Transverse colon (tissue), 4 donors: ENCODE measurements around the gene EXOSC5. TPM values are rescaled to one million over a fixed set of nuclear protein-coding genes. Genes with fewer than 3 reads are reported as not detected.
A peak's percentile ranks its signal among the peaks of the same experiment; 100 is the strongest.

Experiments used
- DNase-seq: peaks from one replicate; pipeline ENCODE4 v3.0.0-alpha.2; 2019
- H3K27ac ChIP-seq, 4 donors: fragments of 200-600 bp; sonication (generic); 2 replicates each; pipeline ENCODE4 v1.5.1; 2016 to 2018; ENCODE audit warnings: inconsistent platforms in 4 of 4
- H3K27me3 ChIP-seq: fragments of 200-600 bp; sonication (generic); 2 replicates; pipeline ENCODE4 v1.5.1; 2017; ENCODE audit warnings: inconsistent platforms
- H3K36me3 ChIP-seq, 4 donors: fragments of 200-600 bp; sonication (generic); 2 replicates each; pipeline ENCODE4 v1.5.1; 2017 to 2019; ENCODE audit warnings: inconsistent platforms in 4 of 4
- H3K4me1 ChIP-seq, 4 donors: fragments of 200-600 bp; sonication (generic); 2 replicates each; pipeline ENCODE4 v1.5.1; 2017 to 2020; ENCODE audit warnings: inconsistent platforms in 4 of 4
- H3K4me3 ChIP-seq, 4 donors: fragments of 200-600 bp; sonication (generic); 1 replicate in 1 of 4; 2 replicates in 3 of 4; pipeline versions ENCODE4 v1.5.1 to v1.6.1; 2017 to 2019; ENCODE audit warnings: inconsistent platforms in 4 of 4
- H3K9me3 ChIP-seq, 2 donors: fragments of 200-600 bp; sonication (generic); 2 replicates each; pipeline ENCODE4 v1.5.1; 2017 to 2019; ENCODE audit warnings: inconsistent platforms in 2 of 2
- CTCF ChIP-seq, 5 experiments: fragments of 200-600 bp in 3 of 5; fragments of 450-650 bp in 2 of 5; sonication (generic) in 3 of 5; IDR thresholded peaks; 1 replicate in 2 of 5; 2 replicates in 3 of 5; pipeline ENCODE4 v1.5.1; 2016 to 2017; ENCODE audit warnings: antibody characterized with exemption in 5 of 5, inconsistent platforms in 3 of 5, mild to moderate bottlenecking in 2 of 5, moderate library complexity in 1 of 5
- EP300 ChIP-seq: sonication (generic); formaldehyde crosslinking; IDR thresholded peaks from one replicate; pipeline ENCODE4 v1.6.1; 2017; ENCODE audit warnings: antibody characterized with exemption, low read depth
- POLR2A ChIP-seq: fragments of 450-650 bp; IDR thresholded peaks from one replicate; pipeline ENCODE4 v1.6.1; 2016; ENCODE audit warnings: antibody characterized with exemption, mild to moderate bottlenecking, moderate library complexity
- POLR2AphosphoS5 ChIP-seq, 3 donors: sonication (generic); formaldehyde crosslinking; IDR thresholded peaks; one replicate each; pipeline ENCODE4 v1.6.1; 2016; ENCODE audit warnings: antibody characterized with exemption in 3 of 3
- WGBS, 2 donors: methylation state at CpG; one replicate each; pipeline ENCODE4 v1.1.5; 2018; ENCODE audit warnings: low coverage in 1 of 2; 5-methylcytosine and 5-hydroxymethylcytosine counted together
- in situ Hi-C, 4 donors: fragments of 200-750 bp; cut with MboI; loops; one replicate each; pipeline versions ENCODE4 v1.15.0 to v1.15.1; 2017; ENCODE audit warnings: low sequenced_read_pairs in 3 of 4, low pct_ligation_motif_present in 1 of 4, low pct_unique_long_range_greater_than_20kb in 1 of 4
- intact Hi-C: fragments of 100-400 bp; cut with DNase I; formaldehyde crosslinking; loops from one replicate; pipeline ENCODE4 v1.15.1; 2023; ENCODE audit warnings: low total_unique reads
- total RNA-seq, 4 donors: library from RNA; depleted of rRNA; stranded (reverse); fragments of >200 nt; gene quantifications; one replicate each; pipeline ENCODE4 v1.1.0, GENCODE V29; 2016

Gene EXOSC5
- total RNA-seq, 4 donors from 2014 or later: 4.0 to 20.6 (median 10.8) TPM

- Histone ChIP-seq H3K27me3 (peaks cover 11% of the 10 kb centered on the region), H3K4me3 (no peak within 1 kb of the TSS), H3K4me1 (peaks cover 0 to 17% (median 5%) of the 10 kb centered on the region in 4 donors), H3K27ac (no peak within 1 kb of the TSS), H3K9me3 (no peaks in the 10 kb centered on the region), H3K36me3 (peaks cover 0 to 3% (median 0%) of the 10 kb centered on the region in 4 donors)
- intact Hi-C loops: no loop called here
- no peak for TF ChIP-seq POLR2AphosphoS5 (IDR thresholded peaks at IDR 0.05)
- no peak for TF ChIP-seq EP300
- no peak for TF ChIP-seq CTCF (IDR thresholded peaks at IDR 0.05)
- no peak for TF ChIP-seq POLR2A
- WGBS, 2 donors: 60 to 64% methylated on average over 1 to 7 of the region's 7 CpGs
- DNase-seq: peak; percentile 6
- in situ Hi-C loops: loop anchor here in 1 of 4 donors (10.0 kb wide), 1 partner anchor 132 kb away; the partner anchor contains the start of gene CEACAM21
Observed at GRCh38 chr19:41442473-41443355, 45.6 kb upstream of the EXOSC5 start, which contains the start of gene ERICH4. Gene ERICH4, plus strand, starts transcription at chr19:41443156. Its CDS starts 14 bp downstream, at chr19:41443170.

GRCh38 chr19:41441321-41441945 lies 44.3 kb upstream of the EXOSC5 start:
- H3K4me1 ChIP-seq: peaks cover 0 to 17% (median 5%) of the 10 kb centered on the region in 4 donors

GRCh38 chr19:41439441-41440222 lies 42.5 kb upstream of the EXOSC5 start, which contains the start of gene DMAC2:
Gene DMAC2, minus strand, starts transcription at chr19:41439912. Its CDS starts 13 bp downstream, at chr19:41439899.
- Histone ChIP-seq H3K4me1 (peaks cover 0 to 20% (median 5%) of the 10 kb centered on the region in 4 donors), H3K9me3 (no peaks in the 10 kb centered on the region), H3K27me3 (no peaks in the 10 kb centered on the region), H3K36me3 (peaks cover 0 to 3% (median 0%) of the 10 kb centered on the region in 4 donors), H3K4me3 (peak within 1 kb of the TSS; percentile 64 to 88 (median 80)), H3K27ac (peak within 1 kb of the TSS; percentile 94 to 99 (median 97))
- 0% methylated on average over 8 to 40 of the region's 40 CpGs for WGBS, 2 donors
- in situ Hi-C loops: loop anchor here in 1 of 4 donors (10.0 kb wide), 1 partner anchor 135 kb away; the partner anchor contains the start of gene CEACAM21
- intact Hi-C loops: no loop called here
- DNase-seq: peak; percentile 99
- TF ChIP-seq POLR2A (peak; percentile 82), EP300 (no peak), POLR2AphosphoS5 (IDR thresholded peaks at IDR 0.05) (peak; percentile 59 to 87 (median 83)), CTCF (IDR thresholded peaks at IDR 0.05) (peak; percentile 37 to 57 (median 41))

More at GRCh38 chr19:41441321-41441945, 44.3 kb upstream of the EXOSC5 start:
- in situ Hi-C loops: loop anchor here in 1 of 4 donors (10.0 kb wide), 1 partner anchor 133 kb away; the partner anchor contains the start of gene CEACAM21
- Histone ChIP-seq H3K27ac (no peak overlapping the region), H3K36me3 (peaks cover 0 to 3% (median 0%) of the 10 kb centered on the region in 4 donors), H3K4me3 (no peak overlapping the region), H3K27me3 (no peaks in the 10 kb centered on the region), H3K9me3 (no peaks in the 10 kb centered on the region)
- intact Hi-C loops: no loop called here
- TF ChIP-seq CTCF (IDR thresholded peaks at IDR 0.05) (no peak), POLR2A (no peak), POLR2AphosphoS5 (IDR thresholded peaks at IDR 0.05) (no peak), EP300 (no peak)
- peak; percentile 8 for DNase-seq
- WGBS, 2 donors: 76 to 83% methylated on average over 1 to 15 of the region's 15 CpGs
